Measurements from ENCODE around the gene FAM20A. TPM values are rescaled to one million over a fixed set of nuclear protein-coding genes. Genes with fewer than 3 reads are reported as not detected.

Gene FAM20A
- total and polyA plus RNA-seq, 9 of the 15 experiments (the other 6 are each of a cell fraction or from before 2014, with no cell fraction given): 0.07 TPM; not detected in 8

DNA sequence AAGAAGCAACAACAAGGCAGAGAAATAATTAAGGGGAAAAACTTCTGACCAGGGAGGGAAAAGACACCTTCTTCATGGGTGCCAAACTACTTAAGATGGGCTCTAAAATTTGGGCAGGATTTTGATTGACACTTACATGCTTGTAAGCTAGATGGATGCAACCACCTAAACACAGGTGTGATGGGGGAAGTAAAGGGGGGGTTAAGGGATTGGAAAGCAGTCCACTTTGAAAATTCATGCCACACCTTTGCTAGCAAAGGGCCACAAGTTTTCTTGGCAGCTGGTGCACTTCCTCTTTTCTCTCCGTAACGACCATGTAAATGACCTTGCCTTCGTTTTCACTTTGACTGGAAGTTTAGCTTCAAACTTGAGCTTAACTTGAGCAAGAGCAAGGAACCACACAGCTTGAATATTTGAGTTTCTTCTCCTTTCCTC, 103.3 kb downstream of the FAM20A start:
- in situ Hi-C loops (cut with MboI): no loop called here
- Histone ChIP-seq H3K9me3 (replicated peaks; ENCODE audit: control insufficient read depth, insufficient read depth, low read depth, low read length) (no peaks in the 10 kb centered on the region; the same call in 1 of the 2 replicates), H3K9me1 (ENCODE audit: control insufficient read depth, insufficient read depth, low read length) (no peaks in the 10 kb centered on the region), H4K20me1 (replicated peaks; ENCODE audit: control insufficient read depth, insufficient read depth, low read length) (no peaks in the 10 kb centered on the region), H3K27me3 (ENCODE audit: control insufficient read depth in 2 of 2, insufficient read depth in 2 of 2, low read length in 2 of 2) (no peaks in the 10 kb centered on the region; a peak in 1 of 5 replicates), H3K27ac (ENCODE audit: extremely low read depth, low read depth, low read length) (peak overlapping the region; percentile 43; the same call in 1 of the 3 replicates), H3K36me3 (ENCODE audit: control insufficient read depth, insufficient read depth, low read length) (no peaks in the 10 kb centered on the region), H3K4me1 (replicated peaks in 1 of 2; ENCODE audit: control insufficient read depth in 2 of 2, insufficient read depth in 2 of 2, low read length in 2 of 2) (peaks cover 0 to 10% of the 10 kb centered on the region in 2 experiments; a peak in 3 of 5 replicates), H3K9ac (ENCODE audit: insufficient read depth in 1 of 2, low read depth in 2 of 2, low read length in 2 of 2) (no peak overlapping the region), H3K79me2 (ENCODE audit: control insufficient read depth, insufficient read depth, low read length) (no peaks in the 10 kb centered on the region), H3K4me3 (no peak overlapping the region), H2AFZ (ENCODE audit: low read depth, low read length) (peak overlapping the region; percentile 66), H3K4me2 (ENCODE audit: insufficient read depth, low read length) (peak overlapping the region; percentile 38; the same call in 1 of the 2 replicates)
- POLR2A ChIA-PET: interaction anchor here (0.6 to 2.4 kb wide), 3 partner anchors 9 to 97 kb away, joined by 3 to 9 read pairs (median 3); partner anchors contain the start of gene PRKAR1A
- intact Hi-C loops (cut with micrococcal nuclease): no loop called here
- FAIRE-seq (peak; percentile 44), DNase-seq (ENCODE audit: extremely low read depth in 1 of 4, low spot score in 3 of 4) (peak in 1 of 4 experiments; percentile 37), ATAC-seq (no peak)
- CTCF ChIA-PET (ENCODE audit: low intra/inter-chr PET ratio): no interaction called here
- BruUV-seq (replicated peaks): no TSS peak
- peak; percentile 58; the same call in 1 of the 2 replicates for TF ChIP-seq ZNF766 (CRISPR knock-in tag; conservative IDR thresholded peaks at IDR 0.05)
- TF ChIP-seq ZNF639 (CRISPR knock-in tag; conservative IDR thresholded peaks at IDR 0.05 in 1 of 2, IDR thresholded peaks at IDR 0.05 in 1 of 2): peak in 1 of 2 experiments; percentile 45; a peak in 1 of 4 replicates
- TF ChIP-seq ZZZ3 (IDR thresholded peaks at IDR 0.05): no peak
- peak; percentile 100 for TF ChIP-seq SPI1 (IDR thresholded peaks at IDR 0.05; ENCODE audit: borderline replicate concordance, low read depth, low read length)
- no peak for TF ChIP-seq NCOA1 (IDR thresholded peaks at IDR 0.05; ENCODE audit: low read depth)
- TF ChIP-seq, protein P1, sequence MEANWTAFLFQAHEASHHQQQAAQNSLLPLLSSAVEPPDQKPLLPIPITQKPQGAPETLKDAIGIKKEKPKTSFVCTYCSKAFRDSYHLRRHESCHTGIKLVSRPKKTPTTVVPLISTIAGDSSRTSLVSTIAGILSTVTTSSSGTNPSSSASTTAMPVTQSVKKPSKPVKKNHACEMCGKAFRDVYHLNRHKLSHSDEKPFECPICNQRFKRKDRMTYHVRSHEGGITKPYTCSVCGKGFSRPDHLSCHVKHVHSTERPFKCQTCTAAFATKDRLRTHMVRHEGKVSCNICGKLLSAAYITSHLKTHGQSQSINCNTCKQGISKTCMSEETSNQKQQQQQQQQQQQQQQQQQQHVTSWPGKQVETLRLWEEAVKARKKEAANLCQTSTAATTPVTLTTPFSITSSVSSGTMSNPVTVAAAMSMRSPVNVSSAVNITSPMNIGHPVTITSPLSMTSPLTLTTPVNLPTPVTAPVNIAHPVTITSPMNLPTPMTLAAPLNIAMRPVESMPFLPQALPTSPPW (CRISPR knock-in tag; IDR thresholded peaks at IDR 0.05): peak; percentile 71; the same call in 1 of the 2 replicates
- peak; percentile 65; the same call in 1 of the 2 replicates for TF ChIP-seq ESRRA (IDR thresholded peaks at IDR 0.05; ENCODE audit: borderline replicate concordance, low read depth)
- 0% methylated on average over 3 of the region's 3 CpGs for WGBS (ENCODE audit: insufficient coverage, low coverage, missing lambda C conversion rate)

All from K562 (cell line).